Measurements from ENCODE around the gene GPR176.
"Not testable (repeated sequence)": the region's sequence is repeated elsewhere in the genome, so short reads cannot be mapped to it uniquely, and the experiment has no call there.

The GPR176 gene

GRCh38 chr15:39830166-39830565, 89.9 kb downstream of the GPR176 start:
- Histone ChIP-seq H3K4me1 (peaks cover 6% of the 10 kb centered on the region; the same call in 1 of the 2 replicates), H3K4me3 (no peak overlapping the region), H4K20me1 (peaks cover 99% of the 10 kb centered on the region), H3K27ac (no peak overlapping the region), H3K27me3 (no peaks in the 10 kb centered on the region), H3K9ac (no peak overlapping the region), H3K4me2 (no peak overlapping the region), H3K9me3 (peaks cover 30% of the 10 kb centered on the region), H3K36me3 (peaks cover 47% of the 10 kb centered on the region)
- TF ChIP-seq Cebpa-rat (IDR thresholded peaks at IDR 0.05): no peak

- Histone ChIP-seq H3K4me2 (no peak overlapping the region), H3K27me3 (no peaks in the 10 kb centered on the region), H3K9me3 (peaks cover 46% of the 10 kb centered on the region), H3K4me3 (no peak overlapping the region), H3K9ac (no peak overlapping the region), H3K27ac (no peak overlapping the region), H4K20me1 (peaks cover 99% of the 10 kb centered on the region), H3K36me3 (peaks cover 63% of the 10 kb centered on the region), H3K4me1 (peaks cover 6% of the 10 kb centered on the region; the same call in 1 of the 2 replicates)
- TF ChIP-seq Cebpa-rat (IDR thresholded peaks at IDR 0.05): no peak
These were observed 91.6 kb downstream of the GPR176 start for GRCh38 chr15:39828374-39828931.

GRCh38 chr15:39826975-39827374, 93.1 kb downstream of the GPR176 start:
- Histone ChIP-seq H3K4me1 (peaks cover 6% of the 10 kb centered on the region; the same call in 1 of the 2 replicates), H4K20me1 (peaks cover 99% of the 10 kb centered on the region), H3K27me3 (no peaks in the 10 kb centered on the region), H3K9ac (no peak overlapping the region), H3K4me2 (no peak overlapping the region), H3K27ac (no peak overlapping the region), H3K4me3 (no peak overlapping the region), H3K9me3 (peaks cover 35% of the 10 kb centered on the region), H3K36me3 (peaks cover 53% of the 10 kb centered on the region)
- no peak for TF ChIP-seq Cebpa-rat (IDR thresholded peaks at IDR 0.05)

GRCh38 chr15:39823634-39824033, 96.4 kb downstream of the GPR176 start:
- Histone ChIP-seq H3K4me3 (no peak overlapping the region), H3K9ac (no peak overlapping the region), H3K4me2 (no peak overlapping the region)

GRCh38 chr15:39820050-39820602, 99.9 kb downstream of the GPR176 start:
- Histone ChIP-seq H3K9ac (no peak overlapping the region), H3K27ac (no peak overlapping the region), H3K4me2 (no peak overlapping the region), H3K36me3 (peaks cover 19% of the 10 kb centered on the region), H3K27me3 (no peaks in the 10 kb centered on the region), H3K4me1 (peaks cover 9% of the 10 kb centered on the region), H4K20me1 (peaks cover 100% of the 10 kb centered on the region), H3K4me3 (no peak overlapping the region), H3K9me3 (peaks cover 16% of the 10 kb centered on the region)
- TF ChIP-seq Cebpa-rat (IDR thresholded peaks at IDR 0.05): no peak

More at GRCh38 chr15:39823634-39824033, 96.4 kb downstream of the GPR176 start:
- Histone ChIP-seq H3K9me3 (peaks cover 35% of the 10 kb centered on the region), H4K20me1 (peaks cover 99% of the 10 kb centered on the region), H3K36me3 (peaks cover 46% of the 10 kb centered on the region), H3K27ac (no peak overlapping the region), H3K27me3 (no peaks in the 10 kb centered on the region), H3K4me1 (no peaks in the 10 kb centered on the region)
- no peak for TF ChIP-seq Cebpa-rat (IDR thresholded peaks at IDR 0.05)

- TF ChIP-seq Cebpa-rat (IDR thresholded peaks at IDR 0.05): no peak
- H3K4me3 ChIP-seq: no peak overlapping the region
- peaks cover 100% of the 10 kb centered on the region for H4K20me1 ChIP-seq
- no peak overlapping the region for H3K27ac ChIP-seq
- H3K36me3 ChIP-seq: peaks cover 19% of the 10 kb centered on the region
- no peak overlapping the region for H3K9ac ChIP-seq
- H3K4me2 ChIP-seq: no peak overlapping the region
- H3K27me3 ChIP-seq: no peaks in the 10 kb centered on the region
- H3K4me1 ChIP-seq: peaks cover 15% of the 10 kb centered on the region
- peaks cover 11% of the 10 kb centered on the region for H3K9me3 ChIP-seq
These were observed 100.5 kb downstream of the GPR176 start for GRCh38 chr15:39819533-39819932.

- Histone ChIP-seq H3K4me2 (no peak overlapping the region), H3K27me3 (no peaks in the 10 kb centered on the region), H3K4me3 (no peak overlapping the region), H3K36me3 (peaks cover 9% of the 10 kb centered on the region), H3K9ac (no peak overlapping the region), H3K9me3 (no peaks in the 10 kb centered on the region), H4K20me1 (peaks cover 100% of the 10 kb centered on the region), H3K27ac (no peak overlapping the region), H3K4me1 (peaks cover 16% of the 10 kb centered on the region)
- no peak for TF ChIP-seq Cebpa-rat (IDR thresholded peaks at IDR 0.05)
These were observed 102.2 kb downstream of the GPR176 start for GRCh38 chr15:39817892-39818291.

GRCh38 chr15:39814489-39814888, 105.6 kb downstream of the GPR176 start:
- H3K4me1 ChIP-seq: peaks cover 16% of the 10 kb centered on the region
- no peaks in the 10 kb centered on the region for H3K9me3 ChIP-seq
- H4K20me1 ChIP-seq: peaks cover 99% of the 10 kb centered on the region
- H3K27me3 ChIP-seq: no peaks in the 10 kb centered on the region
- H3K27ac ChIP-seq: no peak overlapping the region
- H3K36me3 ChIP-seq: peaks cover 9% of the 10 kb centered on the region
- no peak overlapping the region for H3K4me3 ChIP-seq
- TF ChIP-seq Cebpa-rat (IDR thresholded peaks at IDR 0.05): no peak
- H3K4me2 ChIP-seq: no peak overlapping the region
- no peak overlapping the region for H3K9ac ChIP-seq

- not testable (repeated sequence) for H3K9ac ChIP-seq, H3K27ac ChIP-seq, H3K4me2 ChIP-seq, H3K27me3 ChIP-seq, H3K4me3 ChIP-seq, H3K9me3 ChIP-seq
- peaks cover 99% of the 10 kb centered on the region for H4K20me1 ChIP-seq
- H3K36me3 ChIP-seq: peaks cover 16% of the 10 kb centered on the region
- H3K4me1 ChIP-seq: peaks cover 16% of the 10 kb centered on the region
These were observed 107.4 kb downstream of the GPR176 start for GRCh38 chr15:39812651-39813050.

DNA sequence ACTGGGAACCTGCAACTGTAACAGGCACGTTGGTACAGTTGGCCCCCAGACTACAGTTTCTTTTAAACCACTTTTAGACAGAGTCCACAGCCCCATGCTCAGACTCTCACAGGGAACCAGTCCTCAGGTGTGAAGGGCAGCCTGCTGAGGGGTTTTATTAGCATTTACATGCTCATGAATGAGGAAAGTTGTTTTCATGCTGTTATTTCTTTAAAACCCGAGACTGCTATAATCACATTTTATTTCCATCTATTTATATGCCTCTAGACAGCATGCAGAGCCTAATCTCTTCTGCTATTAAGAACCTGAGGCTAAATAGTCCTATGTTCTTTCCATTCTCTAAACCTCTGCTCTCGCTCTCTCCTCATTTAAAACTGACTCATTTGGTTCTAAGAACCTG, 111.2 kb downstream of the GPR176 start:
- no peak overlapping the region for H3K4me2 ChIP-seq
- peaks cover 38% of the 10 kb centered on the region for H3K36me3 ChIP-seq
- peaks cover 99% of the 10 kb centered on the region for H4K20me1 ChIP-seq
- no peaks in the 10 kb centered on the region for H3K27me3 ChIP-seq
- H3K4me1 ChIP-seq: no peaks in the 10 kb centered on the region
- no peak overlapping the region for H3K9ac ChIP-seq
- H3K4me3 ChIP-seq: no peak overlapping the region
- no peak for TF ChIP-seq Cebpa-rat (IDR thresholded peaks at IDR 0.05)
- H3K9me3 ChIP-seq: no peaks in the 10 kb centered on the region
- no peak overlapping the region for H3K27ac ChIP-seq
